Panc1 (cell line): Measurements from ENCODE around the gene RGS5. TPM values are rescaled to one million over a fixed set of nuclear protein-coding genes. Genes with fewer than 3 reads are reported as not detected.

ENCODE experiments used
- ATAC-seq: fragments of 200-7000 bp; cut with Tn5 transposase; 2 replicates; pipeline ENCODE4 v1.9.1; 2020; ENCODE audit warnings: mild to moderate bottlenecking, moderate library complexity
- BruUV-seq: library from RNA; stranded (reverse); fragments of 400-500 nt; replicated peaks from 2 replicates; lab custom pipeline; 2021; lab: Mats Ljungman, UMichigan
- CTCF ChIA-PET: fragments of 300-600 bp; sonication (Branson Sonifier 250); formaldehyde crosslinking; loops from one replicate; lab custom pipeline; 2022; ENCODE audit warnings: antibody characterized with exemption; lab: Charles Lee
- POLR2A ChIA-PET: fragments of 300-600 bp; sonication (Branson Sonifier 250); formaldehyde crosslinking; loops from one replicate; lab custom pipeline; 2022; ENCODE audit warnings: antibody characterized with exemption; lab: Charles Lee
- DNase-seq: peaks from one replicate; pipeline ENCODE4 v3.0.0-alpha.2; 2010; ENCODE audit warnings: low read depth, low spot score
- H3K27ac ChIP-seq: 2 replicates; pipeline ENCODE4 v1.5.1; 2011; ENCODE audit warnings: mild to moderate bottlenecking, low read length, inconsistent platforms
- H3K27me3 ChIP-seq: fragments of 200-500 bp; sonication (Bioruptor generic); 2 replicates; pipeline ENCODE4 v1.6.0; 2014; ENCODE audit warnings: low read length, inconsistent platforms; ENCODE audit not compliant: control insufficient read depth, insufficient read depth
- H3K36me3 ChIP-seq: fragments of 200-500 bp; sonication (Bioruptor generic); 2 replicates; pipeline ENCODE4 v1.5.1; 2014; ENCODE audit warnings: inconsistent platforms, mild to moderate bottlenecking, low read length, moderate library complexity; ENCODE audit not compliant: control insufficient read depth, insufficient read depth
- H3K4me1 ChIP-seq: 2 replicates; pipeline ENCODE4 v1.5.1; 2011; ENCODE audit warnings: inconsistent platforms, mild to moderate bottlenecking, low read length, moderate library complexity; ENCODE audit not compliant: control insufficient read depth, insufficient read depth
- H3K4me3 ChIP-seq, 2 experiments: 2 replicates each; pipeline ENCODE4 v1.5.1; 2011 to 2012; ENCODE audit warnings: low read depth in 2 of 2, low read length in 2 of 2, mild to moderate bottlenecking in 2 of 2, inconsistent platforms in 1 of 2, moderate library complexity in 1 of 2
- H3K9me3 ChIP-seq: fragments of 200-500 bp; sonication (Bioruptor generic); 2 replicates; pipeline ENCODE4 v1.5.1; 2014; ENCODE audit warnings: low read depth, mild to moderate bottlenecking, inconsistent platforms, low read length, moderate library complexity; ENCODE audit not compliant: control insufficient read depth, insufficient read depth
- CTCF ChIP-seq: fragments of 450-650 bp; IDR thresholded peaks from 2 replicates; pipeline ENCODE4 v1.5.1; 2017; ENCODE audit warnings: mild to moderate bottlenecking
- POLR2AphosphoS5 ChIP-seq: IDR thresholded peaks from 2 replicates; pipeline ENCODE4 v1.6.1; 2012; ENCODE audit warnings: mild to moderate bottlenecking, low read depth, low read length, moderate library complexity
- SIN3A ChIP-seq: IDR thresholded peaks from 2 replicates; pipeline ENCODE4 v1.6.1; 2012; ENCODE audit warnings: low read depth, mild to moderate bottlenecking, low read length, moderate library complexity, borderline replicate concordance; ENCODE audit not compliant: insufficient read depth
- TCF7L2 ChIP-seq: IDR thresholded peaks from 2 replicates; pipeline ENCODE4 v1.6.1; 2011; ENCODE audit warnings: mild to moderate bottlenecking, low read depth, low read length, inconsistent platforms
- in situ Hi-C: cut with HindIII; loops from 2 replicates; pipeline ENCODE4 v1.10.0; 2016; ENCODE audit warnings: low sequenced_read_pairs, low pct_unique_long_range_greater_than_20kb
- intact Hi-C: fragments of 100-400 bp; cut with micrococcal nuclease; formaldehyde crosslinking; loops from one replicate; pipeline ENCODE4 v1.10.0; 2022; ENCODE audit not compliant: unreplicated experiment
- total RNA-seq: library from RNA; stranded (reverse); gene quantifications from one replicate; pipeline ENCODE4 v1.2.1, GENCODE V29; 2021; ENCODE audit not compliant: unreplicated experiment
- TF ChIP-seq, protein P1 (sequence below), 2 experiments: IDR thresholded peaks; 2 replicates each; pipeline ENCODE4 v1.6.1; 2011 to 2012; ENCODE audit warnings: low read depth in 2 of 2, control low read depth in 1 of 2, low read length in 1 of 2, mild to moderate bottlenecking in 1 of 2, moderate library complexity in 1 of 2; ENCODE audit not compliant: insufficient read depth in 1 of 2

RGS5 gene
- total RNA-seq, 1 experiment from 2014 or later: 1.5 TPM

DNA sequence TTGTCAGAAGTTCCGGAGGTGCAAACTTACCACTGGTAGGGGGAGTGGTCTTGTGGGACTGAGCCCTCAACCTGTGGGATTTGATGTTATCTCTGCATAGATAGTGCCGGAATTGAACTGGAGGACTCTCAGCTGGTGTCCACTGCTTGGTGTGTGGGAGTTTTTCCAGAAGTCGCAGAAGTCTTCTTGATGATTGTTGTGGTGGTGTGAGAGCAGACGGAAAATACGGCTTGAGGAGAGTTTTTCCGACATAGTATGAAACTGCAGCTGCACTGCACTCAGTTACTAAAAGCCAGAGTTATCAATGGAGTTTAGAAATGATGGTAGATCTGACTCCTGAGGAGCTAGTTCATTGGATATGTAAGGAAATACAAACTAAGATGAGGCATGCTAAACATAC is 14.9 kb downstream of the RGS5 start:
- Histone ChIP-seq H3K27me3 (no peaks in the 10 kb centered on the region), H3K4me3 (no peak overlapping the region), H3K27ac (no peak overlapping the region), H3K36me3 (no peaks in the 10 kb centered on the region), H3K9me3 (no peaks in the 10 kb centered on the region), H3K4me1 (no peaks in the 10 kb centered on the region)
- BruUV-seq: no TSS peak
- ChIA-PET POLR2A (no interaction called here), CTCF (no interaction called here)
- in situ Hi-C loops (no loop called here), intact Hi-C loops (no loop called here)
- no peak for DNase-seq
- no peak for TF ChIP-seq CTCF
- no peak for TF ChIP-seq POLR2AphosphoS5
- TF ChIP-seq, protein P1, sequence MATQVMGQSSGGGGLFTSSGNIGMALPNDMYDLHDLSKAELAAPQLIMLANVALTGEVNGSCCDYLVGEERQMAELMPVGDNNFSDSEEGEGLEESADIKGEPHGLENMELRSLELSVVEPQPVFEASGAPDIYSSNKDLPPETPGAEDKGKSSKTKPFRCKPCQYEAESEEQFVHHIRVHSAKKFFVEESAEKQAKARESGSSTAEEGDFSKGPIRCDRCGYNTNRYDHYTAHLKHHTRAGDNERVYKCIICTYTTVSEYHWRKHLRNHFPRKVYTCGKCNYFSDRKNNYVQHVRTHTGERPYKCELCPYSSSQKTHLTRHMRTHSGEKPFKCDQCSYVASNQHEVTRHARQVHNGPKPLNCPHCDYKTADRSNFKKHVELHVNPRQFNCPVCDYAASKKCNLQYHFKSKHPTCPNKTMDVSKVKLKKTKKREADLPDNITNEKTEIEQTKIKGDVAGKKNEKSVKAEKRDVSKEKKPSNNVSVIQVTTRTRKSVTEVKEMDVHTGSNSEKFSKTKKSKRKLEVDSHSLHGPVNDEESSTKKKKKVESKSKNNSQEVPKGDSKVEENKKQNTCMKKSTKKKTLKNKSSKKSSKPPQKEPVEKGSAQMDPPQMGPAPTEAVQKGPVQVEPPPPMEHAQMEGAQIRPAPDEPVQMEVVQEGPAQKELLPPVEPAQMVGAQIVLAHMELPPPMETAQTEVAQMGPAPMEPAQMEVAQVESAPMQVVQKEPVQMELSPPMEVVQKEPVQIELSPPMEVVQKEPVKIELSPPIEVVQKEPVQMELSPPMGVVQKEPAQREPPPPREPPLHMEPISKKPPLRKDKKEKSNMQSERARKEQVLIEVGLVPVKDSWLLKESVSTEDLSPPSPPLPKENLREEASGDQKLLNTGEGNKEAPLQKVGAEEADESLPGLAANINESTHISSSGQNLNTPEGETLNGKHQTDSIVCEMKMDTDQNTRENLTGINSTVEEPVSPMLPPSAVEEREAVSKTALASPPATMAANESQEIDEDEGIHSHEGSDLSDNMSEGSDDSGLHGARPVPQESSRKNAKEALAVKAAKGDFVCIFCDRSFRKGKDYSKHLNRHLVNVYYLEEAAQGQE (IDR thresholded peaks at IDR 0.05; ENCODE audit: insufficient read depth in 1 of 2, low read depth in 2 of 2, low read length in 1 of 2): no peak
- TF ChIP-seq TCF7L2: no peak
- no peak for TF ChIP-seq SIN3A
- no peak for ATAC-seq

GRCh38 chr1:163186862-163187261 is 15.9 kb downstream of the RGS5 start:
- Histone ChIP-seq H3K27me3 (no peaks in the 10 kb centered on the region), H3K27ac (no peak overlapping the region), H3K4me1 (no peaks in the 10 kb centered on the region), H3K4me3 (no peak overlapping the region), H3K36me3 (no peaks in the 10 kb centered on the region), H3K9me3 (no peaks in the 10 kb centered on the region)
- no peak for ATAC-seq
- in situ Hi-C loops: no loop called here
- POLR2A ChIA-PET: no interaction called here
- DNase-seq: no peak
- no peak for TF ChIP-seq CTCF
- no peak for TF ChIP-seq POLR2AphosphoS5
- TF ChIP-seq TCF7L2: no peak
- TF ChIP-seq SIN3A: no peak
- TF ChIP-seq, protein P1 (IDR thresholded peaks at IDR 0.05; ENCODE audit: insufficient read depth in 1 of 2, low read depth in 2 of 2, low read length in 1 of 2): no peak
- CTCF ChIA-PET: no interaction called here
- intact Hi-C loops: no loop called here
- no TSS peak for BruUV-seq
